Amniotic epithelial cell (primary cell): ENCODE data around the gene OR5H2.
"Not testable (repeated sequence)": the region's sequence is repeated elsewhere in the genome, so short reads cannot be mapped to it uniquely, and the experiment has no call there.

Source experiments
- DNase-seq: peaks from one replicate; pipeline ENCODE4 v3.0.0-alpha.2; 2010; ENCODE audit warnings: low read depth

OR5H2 gene

GRCh38 chr3:98282205-98282604 is at the start of gene OR5H2:
OR5H2 (plus strand) TSS chr3:98282505; CDS start chr3:98282903, 398 bp downstream.
- DNase-seq: no peak

DNA sequence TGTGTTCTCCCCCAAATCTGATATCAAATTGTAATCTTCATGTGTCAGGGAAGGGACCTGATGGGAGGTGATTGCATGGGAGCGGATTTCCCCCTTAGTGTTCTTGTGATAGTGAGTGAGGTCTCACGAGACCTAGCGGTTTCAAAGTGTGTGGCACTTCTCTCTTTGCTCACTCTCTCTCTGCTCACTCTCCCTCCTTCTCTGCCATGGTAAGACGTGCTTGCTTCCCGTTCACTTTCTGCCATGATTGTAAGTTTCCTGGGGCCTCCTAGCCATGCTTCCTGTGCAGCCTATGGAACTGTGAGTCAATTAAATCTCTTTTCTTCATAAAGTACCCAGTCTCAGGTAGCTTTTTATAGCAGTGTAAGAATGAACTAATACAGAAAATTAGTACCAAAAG is 48.8 kb upstream of the OR5H2 start:
- DNase-seq: no peak

DNA sequence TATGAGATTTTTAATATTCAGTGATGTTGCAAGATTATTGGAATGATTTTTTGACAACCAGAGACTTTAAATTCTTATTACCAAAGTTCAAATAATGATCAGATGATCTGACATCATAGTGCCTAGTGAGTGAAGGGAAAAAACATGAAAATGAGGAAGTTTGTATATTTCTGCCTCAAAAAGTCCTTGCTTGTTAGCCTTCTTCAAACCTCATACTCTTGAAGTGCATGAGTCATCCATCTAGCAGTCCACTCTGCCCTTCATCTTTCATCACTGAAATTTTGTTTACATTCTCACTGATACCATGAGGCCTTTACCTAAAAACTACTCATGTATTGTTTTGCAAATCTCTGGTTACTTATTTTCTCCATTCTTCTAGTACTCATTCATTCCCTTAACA is 42.2 kb upstream of the OR5H2 start:
- peak; percentile 1 for DNase-seq

DNA sequence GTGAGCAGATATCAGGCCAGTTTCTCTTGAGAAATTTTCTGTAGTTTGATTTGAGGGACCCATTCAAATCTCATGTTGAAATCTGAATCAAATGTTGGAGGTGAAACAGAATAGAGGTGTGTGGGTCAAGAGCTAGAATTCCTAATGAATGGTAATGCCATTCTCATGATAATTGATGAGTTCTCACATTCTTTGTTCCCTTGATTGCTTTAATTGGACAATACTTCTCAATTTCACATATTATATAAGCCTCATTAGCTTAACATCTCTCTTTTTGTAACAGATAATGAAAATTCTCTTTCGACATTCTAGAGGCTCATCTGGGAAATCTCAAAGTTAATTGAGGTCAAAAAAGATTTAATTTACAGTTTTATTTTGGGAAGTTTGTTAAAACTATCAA is 40.1 kb upstream of the OR5H2 start:
- DNase-seq: no peak

DNA sequence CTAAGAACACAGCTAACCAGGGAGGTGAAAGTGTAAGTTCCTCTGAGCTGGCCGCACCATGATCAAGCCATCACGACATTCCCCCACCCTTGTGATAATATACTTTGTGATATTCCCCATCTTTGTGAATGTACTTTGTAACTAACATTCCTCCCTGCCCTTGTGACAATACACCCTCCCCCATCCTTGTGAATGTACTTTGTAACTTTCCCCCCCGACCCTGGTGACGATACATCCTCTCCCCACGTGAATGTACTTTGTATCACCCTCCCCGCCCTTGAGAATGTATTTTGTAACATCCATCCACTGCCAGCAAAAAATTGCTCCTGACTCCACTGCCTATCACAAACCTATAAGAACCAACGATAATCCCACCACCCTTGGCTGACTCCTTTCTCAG is 38.5 kb upstream of the OR5H2 start:
- no peak for DNase-seq

- no peak for DNase-seq
Measured at GRCh38 chr3:98246142-98246541, 36.2 kb upstream of the OR5H2 start.

- not testable (repeated sequence) for DNase-seq
Measured at GRCh38 chr3:98256026-98256425, 26.3 kb upstream of the OR5H2 start.

DNA sequence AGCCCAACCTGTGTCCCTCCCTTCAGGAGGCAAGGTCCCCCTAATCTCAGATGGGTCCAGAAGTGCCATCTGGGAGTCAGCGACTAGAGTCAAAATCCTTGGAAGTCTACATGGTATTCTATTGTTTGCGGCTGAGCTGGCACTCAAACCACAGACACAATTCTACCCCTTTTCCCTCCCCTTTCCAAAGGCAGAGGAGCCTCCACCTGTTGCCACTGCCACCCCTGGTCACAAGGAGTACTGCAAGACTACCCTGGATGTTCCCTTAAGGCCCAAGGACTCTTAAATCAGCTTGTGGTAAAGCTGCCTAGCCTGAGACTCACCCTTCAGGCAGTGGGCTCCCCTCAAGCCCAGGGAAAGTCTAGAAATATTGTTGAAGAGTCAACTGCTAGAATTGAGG is 22.6 kb upstream of the OR5H2 start:
- DNase-seq: no peak

DNA sequence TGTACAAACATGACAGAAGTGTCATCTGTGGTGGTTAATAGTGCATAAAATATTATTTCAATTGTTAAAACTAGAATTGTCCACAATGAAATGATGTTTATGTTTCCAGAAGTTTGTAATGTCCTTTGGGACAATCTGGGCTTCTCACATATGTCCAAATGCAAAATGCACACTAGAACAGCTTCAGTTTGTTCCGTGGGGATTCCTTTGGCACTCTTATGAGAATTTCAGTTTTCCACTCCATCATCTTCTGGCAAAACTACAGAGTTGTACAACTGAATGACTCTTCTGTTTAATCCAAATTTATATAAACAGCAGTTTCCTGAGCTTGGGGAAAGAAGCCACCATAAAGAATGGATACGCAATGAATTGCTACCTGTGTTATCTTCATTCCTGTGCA is 20.3 kb upstream of the OR5H2 start:
- DNase-seq: no peak

DNA sequence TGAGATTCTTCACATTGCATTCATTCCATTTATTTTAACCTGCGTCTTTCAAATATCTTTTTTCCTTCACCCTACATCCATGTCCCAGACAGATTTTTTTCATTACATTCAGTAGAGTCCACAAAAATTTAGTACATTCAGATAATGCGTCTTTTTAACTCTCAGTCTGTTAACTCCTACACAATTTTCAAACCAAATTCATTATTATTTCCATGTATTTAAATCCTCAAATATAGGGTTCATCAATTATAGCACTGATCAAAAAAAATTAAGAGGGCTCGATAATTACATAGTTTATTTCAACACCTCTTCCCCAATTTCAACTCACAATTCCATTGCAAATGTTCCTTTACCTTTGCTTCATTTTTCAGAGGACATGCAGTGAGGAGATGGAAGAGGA is 18.4 kb upstream of the OR5H2 start, which contains the start of gene OR5H6:
TSS of gene OR5H6 (plus strand) at position 301 of the 400 bp plus-strand sequence. CDS start at position 390, 89 bp downstream.
- no peak for DNase-seq

GRCh38 chr3:98269846-98270245 is 12.5 kb upstream of the OR5H2 start:
- DNase-seq: no peak

- no peak for DNase-seq
Measured at GRCh38 chr3:98272126-98272525, 10.2 kb upstream of the OR5H2 start.

- no peak for DNase-seq
Measured at GRCh38 chr3:98274914-98275313, 7.4 kb upstream of the OR5H2 start.

DNA sequence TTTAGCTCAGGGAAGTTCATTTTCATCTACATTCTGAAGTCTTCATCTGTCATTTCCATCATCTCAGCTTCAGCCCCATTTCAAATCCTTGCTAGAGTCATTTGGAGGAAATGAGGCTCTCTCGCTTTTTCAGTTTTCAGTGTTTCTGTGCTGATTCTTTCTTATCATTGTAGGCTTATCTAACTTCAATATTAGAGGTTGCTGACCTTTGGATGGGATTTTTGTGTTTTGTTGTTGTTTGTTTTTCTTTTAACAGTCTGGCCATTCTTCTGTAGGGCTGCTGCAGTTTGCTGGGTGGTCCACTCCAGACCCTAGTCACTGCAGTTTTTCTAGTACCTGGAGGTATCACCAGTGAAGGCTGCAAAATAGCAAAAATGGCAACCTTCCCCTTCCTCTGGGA is 8.6 kb downstream of the OR5H2 start:
- no peak for DNase-seq

DNA sequence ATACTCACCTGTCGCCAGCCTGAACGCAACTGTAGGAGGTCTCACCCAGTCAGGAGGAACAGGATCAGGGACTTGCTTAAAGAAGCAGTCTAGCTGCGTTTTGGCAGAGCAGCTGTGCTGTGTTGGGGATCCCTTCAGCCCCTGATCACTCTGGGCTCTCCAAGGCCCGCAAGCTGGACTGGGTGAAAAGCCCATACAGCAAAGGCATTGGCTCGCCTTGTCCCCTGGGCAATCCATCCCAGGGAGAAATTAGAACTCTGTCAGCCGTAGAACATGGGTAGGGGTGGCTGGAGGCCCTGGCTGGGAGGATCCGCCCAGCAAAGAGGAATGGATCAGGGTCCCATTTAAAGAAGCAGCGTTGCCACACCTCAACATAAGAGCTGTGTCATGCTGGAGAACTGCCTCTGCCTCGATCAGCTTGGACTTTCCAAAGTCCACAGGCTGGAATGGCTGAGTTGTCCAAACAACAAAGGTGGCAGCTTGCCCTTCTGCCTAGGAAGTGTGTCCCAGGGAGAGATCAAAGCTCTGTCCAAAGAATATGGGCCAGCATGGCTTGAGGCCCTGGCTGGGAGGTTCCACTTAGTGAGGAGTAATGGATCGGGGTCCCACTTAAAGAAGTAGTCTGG is 9.1 kb downstream of the OR5H2 start:
- no peak for DNase-seq

DNA sequence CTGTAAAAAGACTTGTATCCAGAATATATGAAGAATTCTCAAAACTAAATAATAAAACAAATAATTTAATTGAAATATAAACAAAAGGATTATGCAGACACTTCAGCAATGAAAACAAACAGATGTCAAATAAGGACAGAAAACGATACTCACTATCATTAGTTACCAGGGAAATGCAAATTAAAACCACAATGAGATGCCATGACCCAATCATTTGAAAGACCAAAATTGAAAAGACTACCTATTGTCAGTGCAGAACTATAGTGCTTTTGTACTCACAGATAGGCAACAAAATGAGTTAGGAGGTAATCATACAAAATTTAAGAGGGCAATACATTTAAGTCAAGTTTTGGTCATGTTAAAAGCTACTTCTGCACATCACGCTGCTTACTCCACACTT is 39.8 kb downstream of the OR5H2 start:
- DNase-seq: no peak

DNA sequence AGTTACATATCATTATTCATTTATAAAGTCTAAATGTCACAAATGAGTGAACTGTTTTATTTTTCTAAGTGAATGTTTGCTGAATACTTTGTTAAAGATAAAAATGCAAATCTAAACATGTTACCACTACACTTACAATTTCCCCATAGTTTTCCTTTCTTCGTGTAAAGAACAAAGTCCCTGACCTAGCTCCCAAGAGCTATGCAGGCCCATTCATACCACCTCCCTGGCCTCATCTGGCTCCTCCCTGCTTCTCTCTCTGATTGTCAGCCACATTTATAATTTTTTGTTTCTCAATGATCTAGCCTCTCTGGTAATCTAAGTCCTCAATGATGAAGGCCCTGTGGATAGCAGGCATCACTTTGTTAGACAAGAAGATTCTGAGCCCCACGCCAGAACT is 40.4 kb downstream of the OR5H2 start:
- no peak for DNase-seq

GRCh38 chr3:98323425-98323824 is 41.1 kb downstream of the OR5H2 start:
- no peak for DNase-seq

DNA sequence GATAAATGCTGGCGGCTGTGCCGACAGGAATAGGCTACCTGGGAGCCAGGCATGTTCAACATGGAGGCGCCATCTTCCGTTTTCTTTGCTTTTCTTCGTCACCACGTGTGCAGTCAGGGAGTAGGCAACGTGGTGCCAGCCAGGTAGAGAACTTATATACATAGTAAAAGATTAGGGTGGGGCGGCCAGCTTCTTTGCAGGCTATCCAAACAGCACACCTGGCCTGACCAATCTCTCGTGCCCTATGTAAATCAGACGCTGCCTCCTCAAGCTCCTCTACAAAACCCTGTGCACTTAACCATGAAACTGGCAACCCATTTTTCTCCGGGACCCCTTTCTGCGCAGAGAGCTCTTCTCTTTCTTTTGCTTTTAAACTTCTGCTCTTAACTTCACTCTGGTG is 42.8 kb downstream of the OR5H2 start:
- DNase-seq: no peak

- DNase-seq: no peak
Measured at GRCh38 chr3:98326105-98326893, 44.0 kb downstream of the OR5H2 start.

- DNase-seq: no peak
Measured at GRCh38 chr3:98326945-98327344, 44.6 kb downstream of the OR5H2 start.

- DNase-seq: no peak
Measured at GRCh38 chr3:98328933-98329332, 46.6 kb downstream of the OR5H2 start.

- DNase-seq: peak; percentile 44
Measured at GRCh38 chr3:98329392-98330124, 47.3 kb downstream of the OR5H2 start.
